GM23338 (cell line): ENCODE results near the gene ST6GALNAC6.

Experiments
- CREB1 ChIP-seq: fragments of 250-450 bp; sonication (Bioruptor Pico); IDR thresholded peaks from 2 replicates; pipeline ENCODE4 v1.5.0; 2020; ENCODE audit warnings: low read depth, mild to moderate bottlenecking, moderate library complexity
- CTCF ChIP-seq, 2 experiments: fragments of 200-600 bp in 1 of 2; sonication (generic) in 1 of 2; conservative IDR thresholded peaks; 2 replicates each; pipeline versions ENCODE4 v1.5.1 to v1.6.1; 2016 to 2017; ENCODE audit warnings: antibody characterized with exemption in 2 of 2, low read depth in 2 of 2, mild to moderate bottlenecking in 2 of 2, moderate library complexity in 1 of 2
- ETS1 ChIP-seq: IDR thresholded peaks from 2 replicates; pipeline ENCODE4 v1.6.1; 2016; ENCODE audit warnings: antibody characterized with exemption
- EZH2 ChIP-seq: fragments of 200-600 bp; sonication (generic); IDR thresholded peaks from one replicate; pipeline ENCODE4 v1.8.0; 2017; ENCODE audit warnings: antibody characterized with exemption, mild to moderate bottlenecking, low read depth; ENCODE audit not compliant: unreplicated experiment
- EZH2phosphoT487 ChIP-seq: fragments of 200-600 bp; sonication (generic); IDR thresholded peaks from one replicate; pipeline ENCODE4 v1.8.1; 2018; ENCODE audit warnings: antibody characterized with exemption; ENCODE audit not compliant: unreplicated experiment
- JUNB ChIP-seq: IDR thresholded peaks from one replicate; pipeline ENCODE4 v1.6.1; 2016; ENCODE audit warnings: antibody characterized with exemption; ENCODE audit not compliant: unreplicated experiment
- NANOG ChIP-seq: IDR thresholded peaks from 2 replicates; pipeline ENCODE4 v1.6.1; 2016; ENCODE audit warnings: antibody characterized with exemption, borderline replicate concordance
- POLR2AphosphoS5 ChIP-seq: IDR thresholded peaks from 2 replicates; pipeline ENCODE4 v1.6.1; 2016; ENCODE audit warnings: antibody characterized with exemption, low read depth
- REST ChIP-seq: IDR thresholded peaks from one replicate; pipeline ENCODE4 v1.6.1; 2018; ENCODE audit warnings: antibody characterized with exemption; ENCODE audit not compliant: unreplicated experiment
- STAT1 ChIP-seq: IDR thresholded peaks from one replicate; pipeline ENCODE4 v1.6.1; 2016; ENCODE audit warnings: antibody characterized with exemption; ENCODE audit not compliant: unreplicated experiment
- ZNF114 ChIP-seq: fragments of 250-450 bp; sonication (Bioruptor Pico); IDR thresholded peaks from 2 replicates; pipeline ENCODE4 v1.5.0; 2020; ENCODE audit warnings: mild to moderate bottlenecking, moderate library complexity
- ZNF462 ChIP-seq: fragments of 250-450 bp; sonication (Bioruptor Pico); IDR thresholded peaks from 2 replicates; pipeline ENCODE4 v1.5.0; 2020; ENCODE audit warnings: mild to moderate bottlenecking, moderate library complexity

- no peak for TF ChIP-seq ETS1
- no peak for TF ChIP-seq CTCF (conservative IDR thresholded peaks at IDR 0.05; ENCODE audit: low read depth in 2 of 2)
- TF ChIP-seq EZH2 = no peak
- TF ChIP-seq REST = no peak
- TF ChIP-seq EZH2phosphoT487 = no peak
- no peak for TF ChIP-seq POLR2AphosphoS5
- TF ChIP-seq STAT1 = no peak
- no peak for TF ChIP-seq CREB1 (CRISPR knock-in tag)
- no peak for TF ChIP-seq JUNB
- TF ChIP-seq ZNF114 = no peak
- no peak for TF ChIP-seq ZNF462 (CRISPR knock-in tag)
- TF ChIP-seq NANOG = no peak
Measured at GRCh38 chr9:127915801-127916719, 16.7 kb upstream of the ST6GALNAC6 start.
